ENCODE results near the gene PRKCZ.

The PRKCZ gene

GRCh38 chr1:2028870-2029560 lies 21.2 kb upstream of the PRKCZ start:
- Histone ChIP-seq H3K27ac (no peak overlapping the region), H3K36me3 (ENCODE audit: control insufficient read depth, insufficient read depth, low read length) (no peaks in the 10 kb centered on the region), H3K4me1 (no peaks in the 10 kb centered on the region), H3K4me3 (ENCODE audit: low read depth, low read length) (no peak overlapping the region), H3K9me3 (ENCODE audit: control insufficient read depth, low read length) (no peaks in the 10 kb centered on the region), H3K9ac (no peak overlapping the region), H2AFZ (no peak overlapping the region), H3K27me3 (ENCODE audit: control insufficient read depth, insufficient read depth, low read length) (no peaks in the 10 kb centered on the region), H3K79me2 (no peaks in the 10 kb centered on the region), H3K4me2 (ENCODE audit: low read length) (no peak overlapping the region)
- TF ChIP-seq CTCF (IDR thresholded peaks at IDR 0.05): no peak

GRCh38 chr1:2029561-2029960 lies 20.6 kb upstream of the PRKCZ start:
- no peak for TF ChIP-seq CTCF (IDR thresholded peaks at IDR 0.05)
- Histone ChIP-seq H3K27me3 (ENCODE audit: control insufficient read depth, insufficient read depth, low read length) (no peaks in the 10 kb centered on the region), H3K9ac (no peak overlapping the region), H3K79me2 (no peaks in the 10 kb centered on the region), H3K4me3 (ENCODE audit: low read depth, low read length) (no peak overlapping the region), H3K36me3 (ENCODE audit: control insufficient read depth, insufficient read depth, low read length) (no peaks in the 10 kb centered on the region), H3K4me2 (ENCODE audit: low read length) (no peak overlapping the region), H2AFZ (no peak overlapping the region), H3K27ac (no peak overlapping the region), H3K4me1 (no peaks in the 10 kb centered on the region), H3K9me3 (ENCODE audit: control insufficient read depth, low read length) (no peaks in the 10 kb centered on the region)

GRCh38 chr1:2030076-2030871 lies 19.9 kb upstream of the PRKCZ start:
- Histone ChIP-seq H3K9me3 (ENCODE audit: control insufficient read depth, low read length) (no peaks in the 10 kb centered on the region), H3K79me2 (no peaks in the 10 kb centered on the region), H3K36me3 (ENCODE audit: control insufficient read depth, insufficient read depth, low read length) (no peaks in the 10 kb centered on the region), H3K4me2 (ENCODE audit: low read length) (no peak overlapping the region), H3K4me1 (no peaks in the 10 kb centered on the region), H3K27me3 (ENCODE audit: control insufficient read depth, insufficient read depth, low read length) (no peaks in the 10 kb centered on the region), H3K9ac (no peak overlapping the region), H2AFZ (no peak overlapping the region), H3K27ac (no peak overlapping the region), H3K4me3 (ENCODE audit: low read depth, low read length) (no peak overlapping the region)
- TF ChIP-seq CTCF (IDR thresholded peaks at IDR 0.05): no peak

- Histone ChIP-seq H3K9me3 (ENCODE audit: control insufficient read depth, low read length) (no peaks in the 10 kb centered on the region), H3K4me3 (ENCODE audit: low read depth, low read length) (no peak overlapping the region), H3K9ac (no peak overlapping the region), H3K27me3 (ENCODE audit: control insufficient read depth, insufficient read depth, low read length) (no peaks in the 10 kb centered on the region), H2AFZ (no peak overlapping the region), H3K79me2 (no peaks in the 10 kb centered on the region), H3K4me1 (no peaks in the 10 kb centered on the region), H3K4me2 (ENCODE audit: low read length) (no peak overlapping the region), H3K27ac (no peak overlapping the region), H3K36me3 (ENCODE audit: control insufficient read depth, insufficient read depth, low read length) (no peaks in the 10 kb centered on the region)
- no peak for TF ChIP-seq CTCF (IDR thresholded peaks at IDR 0.05)
Observed at GRCh38 chr1:2031546-2032540, 18.4 kb upstream of the PRKCZ start.

All from parathyroid adenoma (tissue), 2 donors.